NCI-H774 (cell line): ENCODE measurements around the gene RPSA.
"Not testable (repeated sequence)": the region's sequence is repeated elsewhere in the genome, so short reads cannot be mapped to it uniquely, and the experiment has no call there.

Experiments used
- DNase-seq: peaks from one replicate; lab custom pipeline; 2025; lab: John Stamatoyannopoulos, UW

Gene RPSA

GRCh38 chr3:39454591-39455217 lies 48.2 kb downstream of the RPSA start:
- no peak for DNase-seq

GRCh38 chr3:39456159-39456558 lies 49.6 kb downstream of the RPSA start:
- no peak for DNase-seq

GRCh38 chr3:39457361-39457760 lies 50.8 kb downstream of the RPSA start:
- DNase-seq, result no peak

GRCh38 chr3:39458579-39458978 lies 52.1 kb downstream of the RPSA start:
- not testable (repeated sequence) for DNase-seq

- no peak for DNase-seq
Observed at GRCh38 chr3:39460677-39461076, 54.2 kb downstream of the RPSA start.
